Lung microvascular endothelial cell (primary cell): ENCODE measurements around the gene CFAP299. TPM values are rescaled to one million over a fixed set of nuclear protein-coding genes. Genes with fewer than 3 reads are reported as not detected.
A peak's percentile ranks its signal among the peaks of the same experiment; 100 is the strongest.
"Not testable (repeated sequence)": the region's sequence is repeated elsewhere in the genome, so short reads cannot be mapped to it uniquely, and the experiment has no call there.

Source experiments
- DNase-seq, 2 donors: peaks; one replicate each; pipeline versions ENCODE4 v3.0.0 to v3.0.0-alpha.2; 2010; ENCODE audit warnings: low read depth in 2 of 2
- total RNA-seq: library from RNA; depleted of rRNA; stranded (reverse); fragments of >200 nt; gene quantifications from 2 replicates; pipeline ENCODE4 v1.2.1, GENCODE V29; 2014

The CFAP299 gene
- total RNA-seq, 1 donor from 2014 or later, result not detected

GRCh38 chr4:80324171-80324570 is 11.4 kb upstream of the CFAP299 start:
- no peak for DNase-seq

- no peak for DNase-seq
Measured at GRCh38 chr4:80331693-80332092, 3.8 kb upstream of the CFAP299 start.

GRCh38 chr4:80333121-80333520 is 2.4 kb upstream of the CFAP299 start:
- DNase-seq, result peak in 1 of 2 donors; percentile 12

- DNase-seq, result no peak
Measured at GRCh38 chr4:80334568-80334967, 962 bp upstream of the CFAP299 start.

GRCh38 chr4:80335226-80335553 is 340 bp upstream of the CFAP299 start:
- DNase-seq, result no peak

- DNase-seq, result peak; percentile 41 to 47
Measured at GRCh38 chr4:80336582-80336981, 1.1 kb downstream of the CFAP299 start.

- DNase-seq, result no peak
Measured at GRCh38 chr4:80340036-80340435, 4.5 kb downstream of the CFAP299 start.

- DNase-seq, result not testable (repeated sequence)
Measured at GRCh38 chr4:80342684-80343083, 7.2 kb downstream of the CFAP299 start.

GRCh38 chr4:80343887-80344286 is 8.4 kb downstream of the CFAP299 start:
- no peak for DNase-seq

- no peak for DNase-seq
Measured at GRCh38 chr4:80360084-80360483, 24.6 kb downstream of the CFAP299 start.

- DNase-seq, result no peak
Measured at GRCh38 chr4:80360900-80361299, 25.4 kb downstream of the CFAP299 start.

- peak in 1 of 2 donors; percentile 33 for DNase-seq
Measured at GRCh38 chr4:80361329-80361900, 25.9 kb downstream of the CFAP299 start.

- DNase-seq, result peak; percentile 26 to 31
Measured at GRCh38 chr4:80362578-80363181, 27.1 kb downstream of the CFAP299 start.

GRCh38 chr4:80365928-80366327 is 30.4 kb downstream of the CFAP299 start:
- peak; percentile 55 to 60 for DNase-seq

GRCh38 chr4:80367737-80368136 is 32.2 kb downstream of the CFAP299 start:
- DNase-seq, result no peak

GRCh38 chr4:80370635-80371034 is 35.1 kb downstream of the CFAP299 start:
- no peak for DNase-seq

- DNase-seq, result no peak
Measured at GRCh38 chr4:80371046-80371445, 35.5 kb downstream of the CFAP299 start.

GRCh38 chr4:80374180-80374579 is 38.6 kb downstream of the CFAP299 start:
- DNase-seq, result no peak

GRCh38 chr4:80382090-80382832 is 46.7 kb downstream of the CFAP299 start:
- no peak for DNase-seq

GRCh38 chr4:80385397-80386280 is 50.1 kb downstream of the CFAP299 start:
- DNase-seq, result no peak

GRCh38 chr4:80386281-80386886 is 50.9 kb downstream of the CFAP299 start:
- no peak for DNase-seq
